ENCODE results near the gene RRAS2.

The RRAS2 gene

DNA sequence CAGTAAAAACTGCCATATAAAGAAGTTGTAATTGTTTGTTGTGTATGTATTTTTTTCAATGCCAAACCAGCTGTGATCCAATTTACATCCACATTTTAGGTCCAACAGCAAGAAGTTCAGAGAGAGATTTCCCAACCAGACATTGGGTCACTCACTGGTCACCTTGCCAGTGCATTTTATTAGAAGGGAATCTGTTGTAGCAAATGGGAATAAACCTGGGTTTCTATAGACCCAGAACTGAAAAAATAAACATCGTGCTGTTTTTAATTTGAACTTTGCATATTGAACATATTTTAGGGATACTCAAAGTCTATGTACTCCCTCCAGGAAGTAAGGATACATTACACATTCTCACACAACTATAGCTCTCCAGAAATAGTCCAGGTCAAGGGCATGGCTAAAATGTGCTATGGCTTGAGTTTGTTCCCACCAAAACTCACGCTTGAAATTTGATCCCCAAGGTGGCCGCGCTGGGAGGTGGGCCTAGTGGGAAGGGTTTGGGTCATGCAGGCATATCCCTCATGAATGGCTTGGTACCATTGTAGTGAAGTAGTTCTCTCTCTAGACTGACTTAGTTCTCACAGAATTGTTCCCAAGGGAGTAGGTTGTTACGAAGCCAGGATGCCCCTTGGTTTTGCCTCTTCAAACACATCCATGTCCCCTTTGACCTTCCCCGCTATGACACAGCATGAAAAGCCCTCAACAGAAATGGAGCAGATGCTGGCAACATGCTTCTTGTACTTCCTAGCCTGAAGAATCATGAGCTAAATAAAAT, 90.9 kb downstream of the RRAS2 start:
- TF ChIP-seq, protein P1, sequence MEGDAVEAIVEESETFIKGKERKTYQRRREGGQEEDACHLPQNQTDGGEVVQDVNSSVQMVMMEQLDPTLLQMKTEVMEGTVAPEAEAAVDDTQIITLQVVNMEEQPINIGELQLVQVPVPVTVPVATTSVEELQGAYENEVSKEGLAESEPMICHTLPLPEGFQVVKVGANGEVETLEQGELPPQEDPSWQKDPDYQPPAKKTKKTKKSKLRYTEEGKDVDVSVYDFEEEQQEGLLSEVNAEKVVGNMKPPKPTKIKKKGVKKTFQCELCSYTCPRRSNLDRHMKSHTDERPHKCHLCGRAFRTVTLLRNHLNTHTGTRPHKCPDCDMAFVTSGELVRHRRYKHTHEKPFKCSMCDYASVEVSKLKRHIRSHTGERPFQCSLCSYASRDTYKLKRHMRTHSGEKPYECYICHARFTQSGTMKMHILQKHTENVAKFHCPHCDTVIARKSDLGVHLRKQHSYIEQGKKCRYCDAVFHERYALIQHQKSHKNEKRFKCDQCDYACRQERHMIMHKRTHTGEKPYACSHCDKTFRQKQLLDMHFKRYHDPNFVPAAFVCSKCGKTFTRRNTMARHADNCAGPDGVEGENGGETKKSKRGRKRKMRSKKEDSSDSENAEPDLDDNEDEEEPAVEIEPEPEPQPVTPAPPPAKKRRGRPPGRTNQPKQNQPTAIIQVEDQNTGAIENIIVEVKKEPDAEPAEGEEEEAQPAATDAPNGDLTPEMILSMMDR (IDR thresholded peaks at IDR 0.05; ENCODE audit: low read depth, low read length), result no peak
- peak; percentile 71 for DNase-seq (ENCODE audit: low read depth, low spot score)
- in situ Hi-C loops (cut with HindIII; ENCODE audit: low sequenced_read_pairs), result no loop called here

DNA sequence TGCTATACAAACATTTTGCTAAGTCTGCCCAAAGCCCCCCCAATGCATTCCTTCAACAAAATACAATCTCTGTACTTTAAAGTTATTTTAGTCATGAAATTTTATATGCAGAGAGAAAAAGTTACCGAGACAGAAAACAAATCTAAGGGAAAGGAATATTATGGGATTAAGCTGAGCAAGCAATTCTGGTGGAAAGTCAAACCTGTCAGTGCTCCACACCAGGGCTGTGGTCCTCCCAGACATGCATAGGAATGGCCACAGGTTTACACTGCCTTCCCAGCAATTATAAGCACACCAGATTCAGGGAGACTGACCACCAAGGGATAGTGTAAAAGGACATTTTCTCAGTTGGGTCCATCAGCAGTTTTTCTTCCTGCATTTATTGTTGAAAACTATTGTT, 92.4 kb downstream of the RRAS2 start:
- no peak overlapping the region for H3K4me3 ChIP-seq (ENCODE audit: low read depth, low read length)
- in situ Hi-C loops (cut with HindIII; ENCODE audit: low sequenced_read_pairs), result no loop called here
- TF ChIP-seq, protein P1 (IDR thresholded peaks at IDR 0.05; ENCODE audit: low read depth, low read length), result no peak
- no peak for DNase-seq (ENCODE audit: low read depth, low spot score)

More for the DNA sequence above, 90.9 kb downstream of the RRAS2 start:
- no peak overlapping the region for H3K4me3 ChIP-seq (ENCODE audit: low read depth, low read length)

DNA sequence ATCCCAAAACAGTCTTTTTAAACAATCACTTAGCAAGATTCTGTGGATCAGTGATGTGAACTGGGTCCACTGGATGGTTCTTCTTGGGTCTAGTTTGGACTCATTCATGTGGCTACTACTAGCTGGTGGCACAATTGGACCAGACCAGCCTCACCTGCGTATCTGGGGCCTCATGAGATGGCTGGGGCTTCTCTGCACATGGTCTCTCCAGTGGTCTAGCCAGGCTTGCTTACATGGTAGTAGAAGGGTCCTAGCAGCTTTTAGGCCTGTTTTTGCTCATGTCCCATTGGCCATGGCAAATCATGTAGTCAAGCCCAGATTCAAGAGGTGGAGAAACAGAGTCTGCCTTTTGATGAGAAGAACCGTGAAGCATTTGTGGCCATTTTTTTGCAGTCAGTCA, 94.0 kb downstream of the RRAS2 start:
- DNase-seq (ENCODE audit: low read depth, low spot score), result no peak
- H3K4me3 ChIP-seq (ENCODE audit: low read depth, low read length), result no peak overlapping the region
- TF ChIP-seq, protein P1 (IDR thresholded peaks at IDR 0.05; ENCODE audit: low read depth, low read length), result no peak
- in situ Hi-C loops (cut with HindIII; ENCODE audit: low sequenced_read_pairs), result no loop called here

DNA sequence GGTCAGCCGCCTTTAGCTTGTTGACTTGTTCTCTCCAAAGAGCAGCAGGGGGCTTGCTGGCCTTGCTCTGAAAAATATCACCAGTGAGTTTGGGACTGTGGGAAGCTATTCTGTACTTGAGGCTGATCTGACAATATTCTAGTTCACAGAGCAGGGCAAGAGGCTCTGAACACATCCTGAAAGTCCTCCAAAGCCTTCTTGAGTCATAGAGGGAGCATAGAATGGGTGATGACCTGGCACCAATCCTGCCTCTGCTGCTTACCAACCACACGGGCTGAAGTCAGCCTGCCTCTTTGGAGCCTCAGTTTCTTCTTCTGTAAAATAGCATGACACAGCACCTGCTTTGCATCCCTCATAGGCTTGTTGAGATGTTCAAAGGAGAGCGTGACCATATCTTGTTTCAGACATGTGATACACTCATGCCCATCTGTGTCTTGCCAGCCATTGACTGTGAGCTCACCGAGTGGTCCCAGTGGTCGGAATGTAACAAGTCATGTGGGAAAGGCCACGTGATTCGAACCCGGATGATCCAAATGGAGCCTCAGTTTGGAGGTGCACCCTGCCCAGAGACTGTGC, 96.6 kb downstream of the RRAS2 start:
- peak; percentile 13 for DNase-seq (ENCODE audit: low read depth, low spot score)
- H3K4me3 ChIP-seq (ENCODE audit: low read depth, low read length), result no peak overlapping the region
- in situ Hi-C loops (cut with HindIII; ENCODE audit: low sequenced_read_pairs), result no loop called here
- TF ChIP-seq, protein P1 (IDR thresholded peaks at IDR 0.05; ENCODE audit: low read depth, low read length), result no peak

DNA sequence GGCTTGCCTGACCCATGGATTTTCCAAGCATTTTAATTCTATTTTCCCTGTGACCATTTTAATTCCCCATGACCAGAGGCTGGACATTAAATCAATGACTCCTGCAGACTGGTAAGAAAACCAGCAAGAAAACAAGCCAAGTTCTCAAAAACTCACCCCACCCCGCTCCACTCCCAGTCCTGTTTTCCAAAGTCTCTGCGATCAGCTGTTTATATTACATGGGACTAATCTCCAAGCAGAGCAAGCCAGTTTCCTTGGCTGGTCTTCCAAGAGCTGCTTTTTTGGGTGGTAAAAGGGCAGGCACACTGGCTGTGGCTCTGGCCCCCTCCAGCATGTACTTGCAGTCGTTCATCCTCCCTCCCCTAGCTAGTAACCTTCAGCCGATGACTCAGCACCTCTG, 97.9 kb downstream of the RRAS2 start:
- TF ChIP-seq, protein P1 (IDR thresholded peaks at IDR 0.05; ENCODE audit: low read depth, low read length), result no peak
- no peak for DNase-seq (ENCODE audit: low read depth, low spot score)
- in situ Hi-C loops (cut with HindIII; ENCODE audit: low sequenced_read_pairs), result no loop called here
- H3K4me3 ChIP-seq (ENCODE audit: low read depth, low read length), result no peak overlapping the region

DNA sequence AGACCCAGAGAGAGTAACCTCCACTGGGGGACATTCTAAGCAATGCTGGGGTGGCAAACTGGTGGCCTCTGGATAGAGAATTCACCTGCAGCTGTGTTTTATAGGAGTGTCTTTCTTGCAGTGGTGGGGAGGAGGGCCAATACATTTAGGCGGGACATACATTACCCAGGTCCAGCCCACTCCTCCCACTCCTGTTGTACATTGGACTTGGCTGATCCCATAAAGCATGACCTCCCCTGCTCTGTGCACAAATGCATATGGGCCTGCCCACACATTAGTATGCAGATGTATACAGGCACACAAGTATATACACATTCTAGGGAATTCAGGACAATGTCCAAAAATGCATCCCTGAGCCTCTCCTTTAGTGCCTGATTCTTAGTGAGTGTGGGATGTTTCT, 99.1 kb downstream of the RRAS2 start:
- in situ Hi-C loops (cut with HindIII; ENCODE audit: low sequenced_read_pairs), result no loop called here
- no peak overlapping the region for H3K4me3 ChIP-seq (ENCODE audit: low read depth, low read length)
- no peak for DNase-seq (ENCODE audit: low read depth, low spot score)
- TF ChIP-seq, protein P1 (IDR thresholded peaks at IDR 0.05; ENCODE audit: low read depth, low read length), result no peak
